HG02571 (cell line): ENCODE results near the gene ZNF341.
"Not testable (repeated sequence)": the region's sequence is repeated elsewhere in the genome, so short reads cannot be mapped to it uniquely, and the experiment has no call there.

Source experiments
- ATAC-seq: cut with Tn5 transposase; IDR thresholded peaks from one replicate; pipeline ENCODE4 v1.9.1; 2021; ENCODE audit warnings: mild to moderate bottlenecking, moderate library complexity; ENCODE audit not compliant: unreplicated experiment

ZNF341 gene

GRCh38 chr20:33728463-33728862 is 3.3 kb upstream of the ZNF341 start:
- no peak for ATAC-seq

- ATAC-seq, result no peak
These were observed 2.7 kb upstream of the ZNF341 start for GRCh38 chr20:33729101-33729500.

DNA sequence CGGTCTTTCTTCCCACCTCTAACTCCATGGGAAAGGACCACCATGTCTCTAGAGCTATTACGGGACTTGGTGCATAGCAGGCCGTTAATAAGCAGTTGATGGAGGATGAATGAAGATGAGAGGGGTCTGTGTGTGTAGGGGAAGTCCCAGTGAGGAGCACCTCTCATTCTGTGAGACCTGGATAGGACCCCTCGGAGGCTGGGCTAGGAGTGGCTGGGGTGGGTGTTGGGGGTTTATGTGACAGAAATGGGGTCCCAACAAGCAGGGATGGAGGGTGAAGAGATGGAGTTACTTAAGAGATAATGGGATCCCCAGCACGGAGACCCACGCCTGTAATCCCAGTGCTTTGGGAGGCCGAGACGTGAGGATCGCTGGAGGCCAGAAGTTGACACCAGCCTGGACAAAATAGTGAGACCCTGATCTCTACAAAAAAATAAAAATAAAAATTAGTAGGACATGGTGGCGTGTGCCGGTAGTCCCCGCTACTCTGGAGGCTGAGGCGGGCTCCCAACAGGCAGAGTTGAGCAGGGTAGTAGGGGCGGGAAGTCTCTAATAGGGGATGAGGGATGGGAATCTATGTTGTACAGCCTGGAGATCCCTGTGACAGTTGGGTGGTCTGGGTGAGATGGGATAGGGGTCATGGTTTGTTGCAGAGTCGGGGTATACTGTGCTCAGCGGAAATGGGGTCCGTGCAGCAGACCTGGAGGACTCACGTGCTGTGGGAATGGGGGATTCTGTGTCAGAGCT is 677 bp upstream of the ZNF341 start:
- no peak for ATAC-seq

DNA sequence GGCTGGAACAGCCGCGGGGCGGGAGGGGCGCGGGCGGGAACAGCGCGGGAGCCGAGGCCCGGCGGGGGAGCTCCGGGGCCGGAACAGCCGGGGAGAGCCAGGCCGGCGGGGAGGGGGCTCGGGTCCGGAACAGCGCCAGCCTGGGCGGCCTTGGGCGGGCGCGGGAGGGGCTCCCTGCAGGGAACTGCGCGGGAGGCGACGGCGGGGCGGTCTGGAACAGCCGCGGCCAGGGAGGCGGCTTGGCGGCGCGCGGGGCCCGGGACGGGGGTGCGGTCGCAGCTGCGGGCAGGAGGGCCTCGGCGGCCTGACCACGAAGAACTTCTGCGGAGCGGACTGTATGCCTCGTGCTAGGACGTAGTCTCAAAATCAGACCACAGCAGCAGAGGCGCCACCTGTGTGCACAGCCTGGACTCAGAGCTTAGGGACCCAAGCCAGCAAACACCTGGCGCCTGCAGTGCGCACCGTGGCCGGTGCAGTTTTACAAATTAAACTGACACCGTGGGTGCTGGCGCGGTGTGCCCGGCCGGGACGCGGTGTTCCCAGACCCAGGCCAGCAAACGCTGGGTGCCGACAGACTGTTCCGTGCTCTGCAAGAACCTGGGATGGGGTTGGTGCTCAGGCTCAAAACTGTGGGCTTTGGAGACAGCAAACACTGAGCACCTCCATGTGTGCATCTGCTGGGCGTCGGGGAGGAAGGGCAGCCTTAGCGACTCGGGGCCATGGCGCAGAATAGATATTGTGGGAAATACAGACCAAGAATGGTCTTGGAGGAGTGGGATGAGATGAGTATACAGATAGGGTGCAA is 572 bp downstream of the ZNF341 start:
- ATAC-seq, result peak; percentile 61

GRCh38 chr20:33733654-33734576 is 2.1 kb downstream of the ZNF341 start:
- no peak for ATAC-seq

GRCh38 chr20:33736962-33737361 is 5.2 kb downstream of the ZNF341 start:
- no peak for ATAC-seq

DNA sequence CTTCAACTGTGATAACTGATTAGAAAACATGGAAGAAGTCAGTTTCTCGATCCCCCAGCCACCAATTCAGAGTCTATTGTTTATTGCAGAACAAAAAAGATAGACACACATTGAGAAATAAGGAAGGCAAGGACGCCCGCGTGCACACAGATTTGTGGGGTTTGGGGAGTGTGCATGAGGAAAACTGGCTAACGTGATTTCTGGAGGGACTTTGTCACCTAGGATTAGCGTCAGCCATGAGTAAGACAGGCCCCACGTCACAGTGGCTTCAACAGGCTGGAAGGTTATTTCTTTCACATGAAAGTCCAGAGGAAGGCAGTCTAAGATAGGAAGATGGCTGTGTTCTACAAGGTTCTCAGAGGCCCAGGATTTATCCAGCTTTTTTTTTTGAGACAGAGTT is 7.7 kb downstream of the ZNF341 start:
- ATAC-seq, result no peak

DNA sequence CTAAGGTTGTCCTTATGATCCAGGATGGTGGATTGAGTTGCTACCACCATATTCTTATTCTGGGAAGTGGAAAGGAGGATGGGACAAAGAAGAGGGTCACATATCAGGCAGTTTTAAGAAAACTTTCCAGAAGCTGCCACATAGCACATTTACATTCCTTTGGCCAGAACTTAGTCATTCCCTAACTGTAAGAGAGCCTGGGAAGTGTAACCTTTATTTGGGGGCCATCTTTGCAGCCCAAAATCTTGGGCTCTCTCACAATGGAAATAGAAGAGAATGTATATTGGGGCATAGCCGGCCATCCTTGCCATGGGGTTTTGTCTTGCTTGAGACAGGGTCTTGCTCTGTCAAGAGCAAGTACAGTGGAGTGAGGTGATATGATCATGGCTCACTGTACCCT is 8.4 kb downstream of the ZNF341 start:
- no peak for ATAC-seq

- ATAC-seq, result no peak
These were observed 12.4 kb downstream of the ZNF341 start for GRCh38 chr20:33744181-33744580.

DNA sequence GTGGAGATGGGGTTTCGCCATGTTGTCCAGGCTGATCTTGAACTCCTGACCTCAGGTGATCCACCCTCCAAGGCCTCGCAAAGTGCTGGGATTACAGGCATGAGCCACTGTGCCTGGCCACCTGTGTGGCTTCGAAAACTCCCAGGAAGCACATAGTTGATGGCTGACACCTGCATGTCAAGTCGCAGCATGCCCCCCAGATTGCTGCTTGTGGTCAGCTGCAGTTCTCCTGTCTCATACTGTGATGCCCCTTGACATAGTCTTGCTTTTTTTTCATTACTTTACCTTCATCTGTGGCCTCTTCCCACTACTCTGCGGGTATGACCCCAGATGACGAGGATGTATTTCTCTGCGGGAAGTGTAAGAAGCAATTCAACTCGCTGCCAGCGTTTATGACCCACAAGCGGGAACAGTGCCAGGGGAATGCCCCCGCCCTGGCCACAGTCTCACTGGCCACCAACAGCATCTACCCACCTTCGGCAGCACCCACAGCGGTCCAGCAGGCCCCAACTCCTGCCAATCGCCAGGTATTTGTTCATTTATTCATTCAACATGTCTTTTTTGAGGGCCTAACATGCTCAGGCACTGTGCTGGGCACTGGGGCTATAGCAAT is 13.1 kb downstream of the ZNF341 start:
- no peak for ATAC-seq

- ATAC-seq, result no peak
These were observed 14.7 kb downstream of the ZNF341 start for GRCh38 chr20:33746325-33746998.

- no peak for ATAC-seq
These were observed 20.0 kb downstream of the ZNF341 start for GRCh38 chr20:33751775-33752174.

DNA sequence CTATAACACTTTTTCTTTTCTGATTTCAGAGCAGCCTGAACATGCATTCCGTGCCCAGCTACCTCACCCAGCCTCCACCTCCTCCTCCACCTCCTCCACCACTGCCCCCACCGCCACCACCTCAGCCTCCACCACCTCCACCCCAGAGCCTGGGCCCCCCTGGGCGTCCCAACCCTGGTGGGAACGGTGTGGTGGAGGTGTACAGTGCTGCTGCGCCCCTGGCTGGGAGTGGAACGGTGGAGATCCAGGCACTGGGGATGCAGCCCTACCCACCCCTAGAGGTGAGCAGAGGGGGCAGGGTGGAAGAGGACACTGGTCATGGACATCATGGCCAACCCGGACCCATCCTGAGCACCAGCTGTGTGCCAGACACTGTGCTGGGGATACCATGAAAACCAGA is 21.3 kb downstream of the ZNF341 start:
- ATAC-seq, result no peak

GRCh38 chr20:33753763-33754162 is 22.0 kb downstream of the ZNF341 start:
- ATAC-seq, result no peak

DNA sequence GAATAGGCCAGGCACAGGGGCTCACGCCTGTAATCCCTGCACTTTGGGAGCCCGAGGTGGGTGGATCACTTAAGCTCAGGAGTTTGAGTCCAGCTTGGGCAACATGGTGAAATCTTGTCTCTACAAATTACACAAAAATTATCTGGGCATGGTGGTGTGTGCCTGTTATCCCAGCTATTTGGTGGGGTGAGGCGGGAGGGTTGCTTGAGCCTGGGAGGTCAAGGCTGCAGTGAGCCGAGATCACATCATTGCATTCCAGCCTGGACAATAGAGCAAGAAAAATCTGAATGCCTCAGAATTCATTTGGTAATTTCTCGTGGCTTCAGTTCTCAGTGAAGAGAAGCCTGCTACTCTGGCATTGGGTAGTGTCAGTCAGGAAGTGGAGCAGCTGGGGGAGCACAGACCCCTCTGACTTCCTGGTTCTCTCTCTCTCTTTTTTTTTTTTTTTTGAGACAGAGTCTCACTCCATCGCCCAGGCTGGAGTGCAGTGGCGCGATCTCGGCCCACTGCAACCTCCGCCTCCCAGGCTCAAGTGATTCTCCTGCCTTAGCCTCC is 24.2 kb downstream of the ZNF341 start:
- not testable (repeated sequence) for ATAC-seq

DNA sequence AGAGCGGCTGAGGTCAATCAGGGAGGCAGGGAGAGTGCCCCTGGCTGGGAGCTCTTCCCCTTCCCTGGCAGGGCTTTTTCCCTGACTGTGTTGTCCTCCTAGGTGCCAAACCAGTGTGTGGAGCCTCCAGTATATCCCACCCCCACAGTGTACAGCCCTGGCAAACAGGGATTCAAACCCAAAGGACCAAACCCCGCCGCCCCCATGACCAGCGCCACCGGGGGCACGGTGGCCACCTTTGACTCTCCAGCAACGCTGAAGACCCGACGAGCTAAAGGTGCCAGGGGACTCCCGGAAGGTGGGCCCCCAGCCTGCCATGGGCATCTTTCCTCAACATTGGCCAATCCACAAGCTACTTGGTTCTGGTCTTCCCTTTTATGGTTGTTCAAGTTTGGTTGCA is 25.2 kb downstream of the ZNF341 start:
- no peak for ATAC-seq

DNA sequence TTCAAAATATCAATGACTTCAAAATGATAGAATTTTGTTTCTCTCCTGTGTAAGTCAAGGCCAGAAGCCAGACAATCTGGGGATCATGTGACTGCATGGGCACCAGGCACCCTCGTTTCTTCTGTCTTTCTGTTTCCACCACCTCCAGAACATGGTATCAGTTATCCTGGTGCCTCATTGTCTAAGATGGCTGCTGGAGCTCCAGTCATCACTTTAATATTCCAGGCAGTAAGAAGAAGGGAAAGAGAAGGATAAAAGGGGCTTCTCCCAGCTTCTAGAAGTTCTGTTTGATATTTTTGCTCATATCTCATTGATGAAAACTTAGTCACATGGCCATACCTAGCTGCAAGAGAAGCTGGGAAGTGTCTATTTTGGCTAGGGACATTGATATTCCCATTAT is 25.7 kb downstream of the ZNF341 start:
- no peak for ATAC-seq

DNA sequence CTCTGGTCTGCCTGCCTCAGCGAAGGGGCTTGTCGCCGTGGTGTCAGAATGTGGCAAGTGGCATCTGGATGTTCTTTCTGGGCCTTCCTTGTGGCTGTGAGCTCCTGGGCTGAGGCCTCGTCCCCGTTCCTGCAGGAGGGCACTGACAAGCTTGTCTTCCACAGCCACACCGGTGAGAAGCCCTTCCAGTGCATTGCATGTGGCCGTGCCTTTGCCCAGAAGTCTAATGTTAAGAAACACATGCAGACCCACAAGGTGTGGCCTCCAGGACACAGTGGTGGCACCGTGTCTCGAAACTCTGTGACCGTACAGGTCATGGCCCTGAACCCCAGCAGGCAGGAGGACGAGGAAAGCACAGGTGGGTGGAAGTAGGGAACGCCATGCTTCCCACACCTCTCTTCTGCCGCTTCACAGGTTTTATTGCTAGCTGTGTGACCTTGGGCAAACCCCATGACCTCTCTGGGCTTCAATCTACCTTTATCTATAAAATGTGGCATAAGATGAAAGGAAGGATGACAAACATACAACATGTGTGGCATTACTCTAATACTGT is 30.0 kb downstream of the ZNF341 start:
- no peak for ATAC-seq

DNA sequence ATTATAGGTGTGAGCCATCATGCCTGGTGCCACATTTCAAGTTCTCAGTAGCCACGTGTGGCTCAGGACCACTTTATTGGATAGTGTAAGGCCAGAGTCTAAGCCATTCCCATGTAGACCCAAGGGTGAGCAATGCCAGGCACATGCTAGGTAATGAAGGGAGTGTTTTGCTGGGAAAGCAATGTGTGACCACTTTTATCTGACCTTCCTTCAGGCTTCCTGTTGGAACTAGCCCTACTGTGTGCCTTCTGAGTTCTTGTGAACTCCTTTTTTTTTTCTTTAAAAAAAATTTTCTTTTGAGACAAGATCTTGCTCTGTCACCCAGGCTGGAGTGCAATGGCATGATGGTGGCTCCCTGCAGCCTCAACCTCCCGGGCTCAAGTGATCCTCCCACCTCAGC is 33.3 kb downstream of the ZNF341 start:
- ATAC-seq, result no peak

DNA sequence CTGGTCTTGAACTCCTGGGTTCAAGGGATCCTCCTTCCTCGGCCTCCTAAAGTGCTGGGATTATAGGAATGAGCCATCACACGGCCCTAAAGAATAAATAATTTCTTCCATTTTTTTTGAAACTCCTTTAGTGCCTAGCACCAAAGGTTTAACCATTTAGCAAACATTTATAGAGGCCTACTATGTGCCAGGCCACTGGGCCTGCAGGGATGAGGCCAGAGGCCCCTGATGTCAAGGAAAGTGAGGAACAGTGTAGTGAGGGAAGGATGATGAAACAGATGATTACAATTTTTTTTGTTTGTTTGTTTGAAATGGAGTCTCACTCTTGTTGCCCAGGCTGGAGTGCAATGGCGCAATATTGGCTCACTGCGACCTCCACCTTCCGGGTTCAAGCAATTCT is 33.8 kb downstream of the ZNF341 start:
- ATAC-seq, result no peak
